Naive thymus-derived CD8-positive, alpha-beta T cell (primary cell): ENCODE measurements around the gene UBA6. TPM values are rescaled to one million over a fixed set of nuclear protein-coding genes. Genes with fewer than 3 reads are reported as not detected.

ENCODE experiments used
- ATAC-seq, 2 donors: fragments of 150-1000 bp; cut with Tn5 transposase in 1 of 2; sonication (Bioruptor Pico), chemical (Tn5 transposase) in 1 of 2; 1 replicate in 1 of 2; 2 replicates in 1 of 2; pipeline ENCODE4 v1.10.0; 2021; ENCODE audit warnings: mild to moderate bottlenecking in 2 of 2, moderate library complexity in 2 of 2
- POLR2A ChIA-PET: fragments of 350-600 bp; sonication (Branson Sonifier 250); formaldehyde crosslinking; loops from one replicate; lab custom pipeline; 2021; ENCODE audit warnings: antibody characterized with exemption; lab: Charles Lee
- DNase-seq, 10 donors: peaks; one replicate each; pipeline versions ENCODE4 v3.0.0 to v3.0.0-alpha.2; 2020 to 2022
- H3K27ac Mint-ChIP-seq, 10 donors: one replicate each; pipeline ENCODE4 v1.8.0; 2020 to 2022; ENCODE audit warnings: mild to moderate bottlenecking in 10 of 10, mixed read lengths in 10 of 10, moderate library complexity in 4 of 10, inconsistent platforms in 1 of 10
- H3K27me3 Mint-ChIP-seq, 5 donors: one replicate each; pipeline ENCODE4 v1.8.0; 2021 to 2022; ENCODE audit warnings: mixed read lengths in 5 of 5
- H3K36me3 Mint-ChIP-seq, 3 donors: one replicate each; pipeline ENCODE4 v1.8.0; 2020 to 2022; ENCODE audit warnings: mixed read lengths in 3 of 3, mild to moderate bottlenecking in 2 of 3, inconsistent platforms in 1 of 3
- H3K4me1 Mint-ChIP-seq, 4 donors: one replicate each; pipeline ENCODE4 v1.8.0; 2021 to 2022; ENCODE audit warnings: mixed read lengths in 4 of 4
- H3K4me3 Mint-ChIP-seq, 10 donors: one replicate each; pipeline ENCODE4 v1.8.0; 2020 to 2022; ENCODE audit warnings: mild to moderate bottlenecking in 10 of 10, mixed read lengths in 10 of 10, moderate library complexity in 6 of 10, inconsistent platforms in 1 of 10
- H3K9me3 Mint-ChIP-seq, 9 donors: one replicate each; pipeline ENCODE4 v1.8.0; 2020 to 2022; ENCODE audit warnings: mixed read lengths in 9 of 9, mild to moderate bottlenecking in 3 of 9, inconsistent platforms in 1 of 9, moderate library complexity in 1 of 9
- polyA plus RNA-seq, 3 donors: library from polyadenylated mRNA; unstranded; fragments of 300-500 nt; fragmentation: Illumina TruSeq; gene quantifications; one replicate each; pipeline ENCODE4 v1.2.3, GENCODE V29; 2021
- total RNA-seq, 8 experiments: library from RNA in 2 of 8; stranded (reverse) in 2 of 8; gene quantifications; one replicate each; pipeline ENCODE4 v1.2.3 and lab custom pipeline; 2021 to 2026

The UBA6 gene
- total and polyA plus RNA-seq, 5 experiments from 2014 or later, result 18.2 to 52.9 (median 19.5) TPM

- ATAC-seq (no peak), DNase-seq (no peak)
- Mint-ChIP-seq H3K36me3 (peaks cover 11 to 77% (median 42%) of the 10 kb centered on the region in 3 donors), H3K9me3 (no peaks in the 10 kb centered on the region), H3K27me3 (no peaks in the 10 kb centered on the region), H3K4me3 (no peak overlapping the region), H3K4me1 (peaks cover 0 to 5% (median 4%) of the 10 kb centered on the region in 4 donors), H3K27ac (no peak overlapping the region)
- POLR2A ChIA-PET, result no interaction called here
Observed at GRCh38 chr4:67635331-67635730, 65.6 kb downstream of the UBA6 start.

GRCh38 chr4:67634741-67635140 lies 66.2 kb downstream of the UBA6 start:
- H3K4me3 Mint-ChIP-seq, result no peak overlapping the region

GRCh38 chr4:67632492-67632891 lies 68.5 kb downstream of the UBA6 start:
- Mint-ChIP-seq H3K4me3 (peak overlapping the region in 1 of 10 donors; percentile 51), H3K36me3 (peaks cover 11 to 80% (median 27%) of the 10 kb centered on the region in 3 donors), H3K27me3 (no peaks in the 10 kb centered on the region), H3K4me1 (peaks cover 0 to 4% (median 2%) of the 10 kb centered on the region in 4 donors), H3K9me3 (no peaks in the 10 kb centered on the region), H3K27ac (peak overlapping the region in 5 of 10 donors; percentile 58 to 79 (median 71))
- DNase-seq (no peak), ATAC-seq (no peak)
- POLR2A ChIA-PET, result no interaction called here

More at GRCh38 chr4:67634741-67635140, 66.2 kb downstream of the UBA6 start:
- ATAC-seq (no peak), DNase-seq (no peak)
- Mint-ChIP-seq H3K4me1 (peaks cover 0 to 4% (median 3%) of the 10 kb centered on the region in 4 donors), H3K27ac (no peak overlapping the region), H3K36me3 (peaks cover 11 to 80% (median 42%) of the 10 kb centered on the region in 3 donors), H3K27me3 (no peaks in the 10 kb centered on the region), H3K9me3 (no peaks in the 10 kb centered on the region)
- POLR2A ChIA-PET, result no interaction called here

- POLR2A ChIA-PET, result no interaction called here
- Mint-ChIP-seq H3K27ac (no peak overlapping the region), H3K4me1 (no peaks in the 10 kb centered on the region), H3K36me3 (peaks cover 7 to 82% (median 23%) of the 10 kb centered on the region in 3 donors), H3K9me3 (no peaks in the 10 kb centered on the region), H3K27me3 (no peaks in the 10 kb centered on the region), H3K4me3 (no peak overlapping the region)
- DNase-seq (no peak), ATAC-seq (no peak)
Observed at GRCh38 chr4:67624939-67625338, 76.0 kb downstream of the UBA6 start.

GRCh38 chr4:67616478-67616877 lies 84.5 kb downstream of the UBA6 start:
- Mint-ChIP-seq H3K27me3 (no peaks in the 10 kb centered on the region), H3K4me3 (no peak overlapping the region), H3K4me1 (no peaks in the 10 kb centered on the region), H3K36me3 (peaks cover 26 to 64% (median 47%) of the 10 kb centered on the region in 3 donors), H3K9me3 (peaks cover 0 to 25% (median 10%) of the 10 kb centered on the region in 9 donors), H3K27ac (peak overlapping the region in 1 of 10 donors; percentile 66)
- POLR2A ChIA-PET, result no interaction called here
- DNase-seq, result no peak
- no peak for ATAC-seq

GRCh38 chr4:67615119-67615518 lies 85.8 kb downstream of the UBA6 start:
- Mint-ChIP-seq H3K36me3 (peaks cover 31 to 50% (median 37%) of the 10 kb centered on the region in 3 donors), H3K4me3 (no peak overlapping the region), H3K9me3 (peaks cover 2 to 34% (median 13%) of the 10 kb centered on the region in 9 donors), H3K4me1 (no peaks in the 10 kb centered on the region), H3K27ac (peak overlapping the region in 2 of 10 donors; percentile 33 to 63), H3K27me3 (no peaks in the 10 kb centered on the region)
- POLR2A ChIA-PET, result no interaction called here
- ATAC-seq (no peak), DNase-seq (no peak)

- H3K27me3 Mint-ChIP-seq, result no peaks in the 10 kb centered on the region
- H3K27ac Mint-ChIP-seq, result no peak overlapping the region
- H3K36me3 Mint-ChIP-seq, result peaks cover 40 to 44% (median 41%) of the 10 kb centered on the region in 3 donors
- no peak overlapping the region for H3K4me3 Mint-ChIP-seq
- DNase-seq (no peak), ATAC-seq (no peak)
- POLR2A ChIA-PET, result no interaction called here
- H3K9me3 Mint-ChIP-seq, result peaks cover 5 to 42% (median 18%) of the 10 kb centered on the region in 9 donors
- no peaks in the 10 kb centered on the region for H3K4me1 Mint-ChIP-seq
Observed at GRCh38 chr4:67614186-67614585, 86.8 kb downstream of the UBA6 start.

- POLR2A ChIA-PET, result no interaction called here
- ATAC-seq (no peak), DNase-seq (no peak)
- Mint-ChIP-seq H3K4me1 (no peaks in the 10 kb centered on the region), H3K9me3 (peaks cover 0 to 27% (median 15%) of the 10 kb centered on the region in 9 donors), H3K4me3 (no peak overlapping the region), H3K27ac (no peak overlapping the region), H3K36me3 (peaks cover 3 to 26% (median 21%) of the 10 kb centered on the region in 3 donors), H3K27me3 (no peaks in the 10 kb centered on the region)
Observed at GRCh38 chr4:67608027-67608426, 92.9 kb downstream of the UBA6 start.

GRCh38 chr4:67604749-67605148 lies 96.2 kb downstream of the UBA6 start:
- POLR2A ChIA-PET, result no interaction called here

GRCh38 chr4:67604029-67604381 lies 97.0 kb downstream of the UBA6 start:
- no peak overlapping the region for H3K4me3 Mint-ChIP-seq
- DNase-seq (no peak), ATAC-seq (no peak)
- peaks cover 6 to 30% (median 17%) of the 10 kb centered on the region in 9 donors for H3K9me3 Mint-ChIP-seq
- H3K27ac Mint-ChIP-seq, result no peak overlapping the region
- POLR2A ChIA-PET, result no interaction called here
- no peaks in the 10 kb centered on the region for H3K4me1 Mint-ChIP-seq
- H3K36me3 Mint-ChIP-seq, result peaks cover 0 to 28% (median 25%) of the 10 kb centered on the region in 3 donors
- H3K27me3 Mint-ChIP-seq, result peaks cover 0 to 3% (median 0%) of the 10 kb centered on the region in 5 donors

More at GRCh38 chr4:67604749-67605148, 96.2 kb downstream of the UBA6 start:
- peaks cover 0 to 34% (median 31%) of the 10 kb centered on the region in 3 donors for H3K36me3 Mint-ChIP-seq
- H3K9me3 Mint-ChIP-seq, result peaks cover 11 to 38% (median 21%) of the 10 kb centered on the region in 9 donors
- H3K4me1 Mint-ChIP-seq, result no peaks in the 10 kb centered on the region
- no peak overlapping the region for H3K27ac Mint-ChIP-seq
- ATAC-seq, result no peak
- peaks cover 0 to 3% (median 0%) of the 10 kb centered on the region in 5 donors for H3K27me3 Mint-ChIP-seq
- DNase-seq, result no peak
- H3K4me3 Mint-ChIP-seq, result no peak overlapping the region

- ATAC-seq (no peak), DNase-seq (no peak)
- peaks cover 0 to 27% (median 25%) of the 10 kb centered on the region in 3 donors for H3K36me3 Mint-ChIP-seq
- POLR2A ChIA-PET, result no interaction called here
- H3K9me3 Mint-ChIP-seq, result peaks cover 5 to 27% (median 16%) of the 10 kb centered on the region in 9 donors
- no peak overlapping the region for H3K27ac Mint-ChIP-seq
- no peak overlapping the region for H3K4me3 Mint-ChIP-seq
- peaks cover 0 to 3% (median 0%) of the 10 kb centered on the region in 5 donors for H3K27me3 Mint-ChIP-seq
- no peaks in the 10 kb centered on the region for H3K4me1 Mint-ChIP-seq
Observed at GRCh38 chr4:67603310-67604028, 97.5 kb downstream of the UBA6 start.

- H3K9me3 Mint-ChIP-seq, result peaks cover 0 to 4% (median 0%) of the 10 kb centered on the region in 9 donors
- no peaks in the 10 kb centered on the region for H3K27me3 Mint-ChIP-seq
- no peak for DNase-seq
- no peak for ATAC-seq
- peaks cover 0 to 2% (median under 1%) of the 10 kb centered on the region in 4 donors for H3K4me1 Mint-ChIP-seq
- H3K27ac Mint-ChIP-seq, result no peak overlapping the region
- H3K36me3 Mint-ChIP-seq, result peaks cover 0 to 2% (median 0%) of the 10 kb centered on the region in 3 donors
- H3K4me3 Mint-ChIP-seq, result no peak overlapping the region
- POLR2A ChIA-PET, result no interaction called here
Observed at GRCh38 chr4:67593741-67594175, 107.2 kb downstream of the UBA6 start.

- no peak for ATAC-seq
- H3K27me3 Mint-ChIP-seq, result no peaks in the 10 kb centered on the region
- no peaks in the 10 kb centered on the region for H3K36me3 Mint-ChIP-seq
- peaks cover under 1 to 13% (median 4%) of the 10 kb centered on the region in 4 donors for H3K4me1 Mint-ChIP-seq
- DNase-seq, result no peak
- no peak overlapping the region for H3K27ac Mint-ChIP-seq
- no peak overlapping the region for H3K4me3 Mint-ChIP-seq
- POLR2A ChIA-PET, result interaction anchor here (0.6 kb wide), 2 partner anchors 14 to 37 kb away, joined by 3 to 6 read pairs; no protein-coding TSS in a partner anchor
- H3K9me3 Mint-ChIP-seq, result no peaks in the 10 kb centered on the region
Observed at GRCh38 chr4:67587156-67587555, 113.8 kb downstream of the UBA6 start.
